Hematopoietic multipotent progenitor cell treated with erythropoietin and hydrocortisone succinate and interleukin-3 and kit ligand, for 15 days (in vitro differentiated cells): ENCODE data around the gene KIAA0586.
"Not testable (repeated sequence)": the region's sequence is repeated elsewhere in the genome, so short reads cannot be mapped to it uniquely, and the experiment has no call there.

Experiments
- DNase-seq: peaks from one replicate; pipeline ENCODE4 v3.0.0-alpha.2; 2015; ENCODE audit warnings: low spot score

Gene KIAA0586

DNA sequence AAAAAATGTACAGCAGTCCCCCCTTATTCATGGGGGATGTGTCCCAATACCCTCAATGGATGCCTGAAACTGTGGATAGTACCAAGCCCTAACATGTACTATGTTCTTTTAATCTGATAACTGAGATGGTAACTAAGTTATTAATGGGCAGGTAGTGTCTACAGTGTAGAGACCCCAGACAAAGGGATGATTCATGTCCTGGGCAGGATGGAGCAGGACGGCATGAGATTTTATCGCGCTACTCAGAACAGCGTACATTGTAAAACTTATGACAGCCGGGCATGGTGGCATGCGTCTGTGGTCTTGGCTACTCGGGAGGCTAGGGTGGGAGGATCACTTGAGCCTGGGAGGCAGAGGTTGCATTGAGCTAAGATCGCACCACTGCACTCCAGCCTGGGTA, 37.1 kb downstream of the KIAA0586 start:
- no peak for DNase-seq

DNA sequence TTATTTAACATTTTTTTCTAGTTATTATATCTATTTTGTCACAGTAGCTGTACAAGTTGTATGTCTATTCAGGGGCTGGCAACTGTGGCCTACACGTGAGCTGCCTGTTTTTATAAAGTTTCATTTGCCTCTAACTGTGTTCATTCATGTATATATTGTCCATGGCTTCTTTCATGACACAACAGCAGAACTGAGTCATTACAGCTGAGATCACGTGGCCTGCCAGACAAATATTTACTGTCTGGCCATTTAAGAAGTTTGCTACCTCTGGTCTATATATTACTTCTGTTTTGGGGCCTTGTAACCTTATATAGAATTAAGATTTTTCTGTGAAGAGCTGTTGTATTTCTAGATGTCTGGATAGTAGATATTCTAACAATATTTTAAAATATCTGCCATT, 37.9 kb downstream of the KIAA0586 start:
- no peak for DNase-seq

DNA sequence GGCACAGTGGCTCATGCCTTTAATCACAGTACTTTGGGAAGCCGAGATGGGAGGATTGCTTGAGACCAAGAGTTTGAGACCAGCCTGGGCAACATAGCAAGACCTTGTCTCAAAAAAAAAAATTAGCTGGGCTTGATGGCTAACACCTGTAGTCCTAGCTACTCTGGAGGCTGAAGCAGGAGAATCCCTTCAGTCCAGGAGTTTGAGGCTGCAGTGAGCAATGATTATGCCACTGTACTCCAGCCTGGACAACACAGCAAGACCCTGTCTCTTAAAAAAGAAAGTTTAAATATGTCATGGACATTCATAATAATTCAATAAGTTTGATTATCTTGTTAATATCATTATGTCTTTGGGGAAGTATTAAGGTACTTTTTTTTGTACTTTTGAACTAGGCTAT, 38.9 kb downstream of the KIAA0586 start:
- no peak for DNase-seq

DNA sequence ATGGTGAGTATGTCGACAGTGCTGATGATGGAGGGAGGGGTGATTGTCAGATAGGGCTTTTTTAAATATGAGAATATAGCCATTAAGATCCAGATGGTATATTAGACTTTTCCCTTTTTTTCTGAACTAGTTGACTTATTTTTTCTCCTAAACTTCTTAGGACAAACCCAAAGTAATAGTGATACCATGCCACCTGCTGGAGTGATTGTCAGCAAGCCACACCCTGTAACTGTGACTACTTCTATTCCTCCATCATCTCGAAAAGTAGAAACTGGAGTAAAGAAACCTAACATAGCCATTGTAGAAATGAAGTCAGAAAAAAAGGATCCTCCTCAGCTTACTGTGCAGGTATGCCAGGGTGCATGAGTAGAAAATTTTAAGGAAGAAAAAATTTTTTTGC, 40.1 kb downstream of the KIAA0586 start:
- no peak for DNase-seq

DNA sequence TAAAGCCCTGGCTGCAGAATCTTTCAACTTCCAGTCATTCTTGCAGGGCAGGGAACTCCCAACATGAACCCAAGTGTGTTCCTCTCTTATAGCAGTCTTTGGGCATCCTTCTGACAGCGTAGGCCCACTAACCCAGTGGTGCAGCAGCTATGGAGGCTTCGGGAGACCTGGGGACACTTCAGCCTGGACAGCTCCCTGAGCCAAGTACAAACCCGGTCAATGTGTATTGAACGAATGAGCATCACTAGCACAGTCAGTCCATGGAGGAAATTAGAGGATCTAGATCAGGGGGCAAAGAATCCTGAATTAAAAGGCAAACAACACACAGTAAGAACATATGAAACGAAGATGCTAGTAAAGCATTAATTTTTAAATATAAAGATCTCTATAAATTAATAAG, 41.8 kb downstream of the KIAA0586 start:
- DNase-seq = no peak

DNA sequence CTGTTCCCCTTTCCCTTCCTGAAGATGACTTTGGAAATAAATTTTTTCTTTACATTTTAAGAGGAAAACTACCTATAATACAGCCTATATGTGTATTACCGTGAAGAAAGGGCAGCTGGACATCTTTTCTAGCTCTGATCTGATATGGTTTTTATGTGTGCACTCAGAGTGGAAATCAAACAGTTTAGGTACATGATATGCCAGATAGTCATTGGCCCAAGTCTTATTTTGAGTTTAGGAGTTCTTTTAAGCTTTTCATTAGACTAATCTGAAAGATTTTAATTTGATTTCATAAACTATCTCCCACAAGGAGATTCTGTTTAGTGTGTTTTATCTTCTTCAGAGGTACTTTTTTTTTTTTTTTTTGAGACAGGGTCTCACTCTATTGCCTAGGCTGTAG, 48.8 kb downstream of the KIAA0586 start:
- DNase-seq = no peak

DNA sequence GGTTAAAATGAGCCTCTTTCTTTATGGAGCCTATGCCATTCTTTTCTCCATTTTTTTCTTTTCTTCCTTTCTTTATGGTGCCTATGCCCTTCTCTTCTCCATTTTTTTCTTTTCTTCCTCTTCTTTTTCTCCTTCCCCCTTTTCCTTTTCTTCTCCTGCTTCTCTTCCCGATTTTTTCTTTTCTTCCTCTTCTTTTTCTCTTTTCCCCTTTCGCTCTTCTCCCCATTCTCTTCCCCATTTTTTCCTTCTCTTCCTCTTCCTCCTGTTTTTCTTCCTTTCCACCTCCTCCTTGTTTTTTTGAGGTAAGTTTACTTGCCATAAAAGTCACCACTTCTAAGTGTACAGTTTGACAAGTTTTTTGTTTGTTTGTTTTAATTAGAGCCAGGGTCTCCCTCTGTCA, 50.1 kb downstream of the KIAA0586 start:
- DNase-seq = no peak

DNA sequence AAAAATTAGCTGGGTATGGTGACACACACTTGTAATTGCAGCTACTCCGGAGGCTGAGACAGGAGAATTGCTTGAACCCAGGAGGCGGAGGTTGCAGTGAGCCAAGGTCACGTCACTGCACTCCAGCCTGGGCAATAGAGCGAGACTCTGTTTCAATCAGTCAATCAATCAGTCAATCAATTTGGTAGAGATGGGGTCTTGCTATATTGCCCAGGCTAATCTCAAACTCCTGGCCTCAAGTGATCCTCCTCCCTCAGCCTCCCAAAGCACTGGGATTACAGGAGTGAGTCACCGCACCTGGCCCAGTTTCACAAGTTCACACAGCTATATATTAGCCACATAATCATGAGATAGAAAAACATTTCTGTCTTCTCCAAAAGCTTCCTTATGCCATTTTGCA, 50.8 kb downstream of the KIAA0586 start:
- not testable (repeated sequence) for DNase-seq

DNA sequence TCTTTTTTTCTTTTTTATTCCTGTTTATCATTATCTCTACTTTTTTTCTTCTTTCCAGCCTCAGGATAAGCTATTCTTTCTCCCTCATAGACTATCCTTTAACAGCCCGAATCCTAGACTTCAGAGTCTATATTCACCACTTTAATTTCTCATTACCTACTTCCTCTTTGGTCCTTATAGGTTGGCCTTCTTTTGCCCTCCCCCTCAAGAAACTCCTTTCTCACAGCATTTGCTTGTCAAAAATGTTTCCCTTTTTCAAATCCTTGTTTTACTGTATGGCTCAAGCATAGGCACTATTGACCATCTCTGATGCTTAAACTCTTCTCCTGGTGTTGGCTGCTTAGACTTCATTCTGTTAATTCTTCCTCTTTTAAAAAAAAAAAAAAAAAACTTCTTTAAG, 52.5 kb downstream of the KIAA0586 start:
- DNase-seq = no peak

DNA sequence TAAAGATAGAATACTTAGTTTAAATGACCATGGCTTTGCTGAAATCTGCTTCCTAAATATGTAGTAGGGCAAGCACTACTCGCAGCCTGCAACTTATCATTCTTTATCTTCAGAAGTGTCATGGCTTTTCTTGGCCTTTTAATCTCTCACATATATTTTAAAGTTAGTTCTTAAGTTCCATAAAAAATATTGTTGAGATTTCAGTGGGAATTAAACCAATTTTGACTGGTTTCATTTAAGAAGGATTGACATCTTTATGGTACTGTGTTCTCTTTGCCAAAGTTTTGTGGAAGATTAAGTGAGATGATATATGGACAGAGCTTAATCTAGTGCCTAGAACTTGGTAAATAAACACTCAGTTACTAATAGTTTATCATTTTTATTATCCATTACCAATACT, 56.7 kb downstream of the KIAA0586 start:
- no peak for DNase-seq

DNA sequence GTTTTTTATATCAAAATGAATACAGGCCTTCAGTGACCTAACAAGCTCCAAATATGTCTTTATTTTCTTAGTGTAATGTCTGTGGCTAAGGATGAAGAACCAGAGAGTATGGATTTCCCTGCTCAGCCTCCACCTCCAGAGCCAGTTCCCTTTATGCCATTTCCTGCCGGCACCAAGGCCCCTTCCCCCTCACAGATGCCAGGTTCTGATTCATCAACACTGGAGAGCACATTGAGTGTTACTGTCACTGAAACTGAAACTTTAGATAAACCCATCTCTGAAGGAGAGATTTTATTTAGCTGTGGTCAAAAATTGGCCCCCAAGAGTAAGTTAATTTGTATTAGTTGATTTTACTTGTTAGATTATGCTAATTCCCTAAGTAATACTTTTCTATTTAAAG, 61.0 kb downstream of the KIAA0586 start:
- no peak for DNase-seq

DNA sequence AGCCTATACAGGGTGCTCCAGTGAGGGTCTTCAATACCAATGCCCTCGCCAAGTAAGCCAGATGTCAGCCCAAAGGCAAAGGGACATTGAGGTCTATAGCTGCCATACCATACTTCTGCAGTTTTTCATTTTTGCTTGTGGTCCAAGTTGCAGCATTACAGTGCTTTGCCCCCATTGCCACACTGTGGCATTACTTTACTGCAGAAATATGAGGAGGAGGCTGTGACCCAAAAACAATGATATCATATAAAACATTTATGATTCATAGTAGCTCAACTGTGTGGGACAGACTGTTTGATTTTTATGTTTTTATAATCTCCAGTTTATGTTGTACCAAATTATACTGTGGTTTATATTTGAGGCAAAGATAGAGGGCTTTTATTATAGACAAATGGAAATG, 64.1 kb downstream of the KIAA0586 start:
- DNase-seq = no peak

DNA sequence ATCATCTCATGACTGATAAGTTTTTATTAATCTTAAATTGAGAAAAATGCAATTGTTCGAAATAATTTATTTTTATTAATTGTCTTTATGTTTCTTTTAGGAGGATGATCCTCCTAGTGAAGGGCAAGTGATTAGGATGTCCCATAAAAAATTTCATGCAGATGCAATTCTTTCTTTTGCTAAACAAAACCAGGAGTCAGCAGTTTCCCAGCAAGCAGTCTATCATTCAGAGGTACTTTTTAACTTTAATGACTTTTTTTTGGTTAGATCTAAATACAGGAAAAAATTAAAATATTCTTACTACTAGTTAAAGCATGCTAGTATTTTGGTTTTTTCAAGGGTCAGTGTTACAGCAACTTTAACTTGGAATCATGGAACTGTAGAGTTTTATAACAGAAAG, 64.5 kb downstream of the KIAA0586 start:
- DNase-seq = no peak

DNA sequence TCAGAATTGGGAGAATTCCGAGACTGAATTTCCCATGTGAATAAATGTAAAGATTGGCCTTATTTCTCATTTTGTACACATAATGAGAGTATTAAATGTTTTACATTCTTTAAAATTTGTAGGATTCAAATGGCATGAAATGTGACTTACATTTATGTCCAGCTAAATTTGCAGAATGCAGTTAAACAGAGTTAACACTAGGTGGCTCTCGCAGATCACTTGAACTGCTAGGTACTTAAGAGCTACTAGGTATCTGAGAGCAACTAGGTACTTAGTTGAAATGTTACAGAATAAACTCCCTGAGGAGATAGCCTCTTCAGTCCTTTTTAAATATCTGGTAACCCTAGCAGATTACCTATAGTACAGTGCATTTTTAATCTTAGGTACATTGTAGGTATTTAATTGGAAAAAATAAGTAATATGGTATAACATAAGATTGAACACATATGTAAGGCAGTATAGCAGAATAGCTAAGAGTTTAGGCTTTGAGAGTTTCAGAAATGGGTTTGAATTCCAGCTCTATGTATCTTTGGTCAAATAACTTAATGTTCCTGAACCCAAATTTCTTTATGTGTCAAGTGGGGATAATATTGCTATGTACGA, 73.8 kb downstream of the KIAA0586 start:
- DNase-seq = peak; percentile 68

DNA sequence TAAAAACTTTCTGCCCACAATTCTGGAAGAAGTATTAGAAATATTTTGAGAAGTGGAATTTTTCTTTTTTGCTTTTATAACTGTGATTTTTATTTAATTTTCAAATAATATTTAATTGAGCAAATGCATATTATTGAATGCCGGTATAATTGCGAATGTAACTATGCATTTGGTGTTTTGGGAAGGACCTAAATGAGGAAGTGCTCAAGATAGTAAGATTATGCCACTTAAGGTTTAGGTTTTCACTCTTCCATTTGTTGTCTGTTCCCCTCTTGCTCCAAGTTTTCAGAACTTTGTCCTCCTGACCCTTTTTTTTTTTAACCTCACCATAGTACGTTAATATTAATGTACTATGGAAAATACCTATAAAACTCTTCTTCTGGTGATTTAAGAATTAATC, 85.8 kb downstream of the KIAA0586 start:
- DNase-seq = no peak

DNA sequence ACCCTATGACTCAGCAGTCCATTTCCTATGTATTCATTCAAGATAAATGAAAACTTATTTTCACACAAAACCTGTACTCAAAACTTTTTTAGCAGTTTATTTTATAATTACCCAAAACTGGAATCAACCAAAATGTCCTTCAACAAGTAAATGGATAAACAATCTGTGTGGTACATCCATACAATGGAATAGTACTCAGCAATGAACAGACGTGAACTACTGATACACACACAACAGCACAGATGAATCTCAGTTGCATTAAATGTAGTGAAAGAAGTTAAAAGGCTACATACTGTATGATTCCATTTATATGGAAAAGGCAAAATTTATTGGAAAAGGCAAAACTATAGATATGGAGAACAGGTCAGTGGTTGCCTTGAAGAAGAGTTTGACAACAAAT, 90.1 kb downstream of the KIAA0586 start:
- DNase-seq = no peak

DNA sequence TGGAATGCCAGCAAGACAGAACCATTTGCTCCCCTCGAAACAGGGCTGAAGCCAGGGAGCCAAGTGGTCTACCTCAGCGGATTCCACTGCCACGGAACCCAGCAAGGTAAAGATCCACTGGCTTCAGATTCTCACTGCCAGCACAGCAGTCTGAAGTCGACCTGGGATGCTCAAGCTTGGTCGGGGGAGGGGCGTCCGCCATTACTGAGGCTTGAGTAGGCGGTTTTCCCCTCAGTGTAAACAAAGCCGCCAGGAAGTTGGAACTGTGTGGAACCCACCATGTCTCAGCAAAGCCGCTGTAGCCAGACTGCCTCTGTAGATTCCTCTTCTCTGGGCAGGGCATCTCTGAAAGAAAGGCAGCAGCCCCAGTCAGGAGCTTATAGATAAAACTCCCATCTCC, 98.2 kb downstream of the KIAA0586 start:
- DNase-seq = not testable (repeated sequence)

DNA sequence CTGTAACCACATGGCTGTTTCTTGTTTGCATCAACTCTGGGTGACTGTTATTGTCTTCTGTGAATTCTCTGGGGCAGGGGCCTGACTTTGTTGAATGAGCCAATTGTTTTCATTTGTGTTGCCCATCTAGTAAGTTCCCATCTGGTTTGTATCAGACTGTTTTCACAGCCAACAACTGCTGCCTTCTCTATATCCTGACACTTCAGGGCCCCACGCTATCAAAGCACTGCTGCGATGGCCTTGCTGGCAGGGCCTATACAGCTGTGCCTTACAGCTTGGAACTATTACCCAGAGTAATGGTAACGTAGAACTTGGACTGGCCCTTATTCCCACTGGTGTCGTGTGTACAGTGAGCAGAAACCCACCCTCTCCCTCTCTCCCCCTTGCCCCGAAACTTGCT, 105.9 kb downstream of the KIAA0586 start:
- no peak for DNase-seq

DNA sequence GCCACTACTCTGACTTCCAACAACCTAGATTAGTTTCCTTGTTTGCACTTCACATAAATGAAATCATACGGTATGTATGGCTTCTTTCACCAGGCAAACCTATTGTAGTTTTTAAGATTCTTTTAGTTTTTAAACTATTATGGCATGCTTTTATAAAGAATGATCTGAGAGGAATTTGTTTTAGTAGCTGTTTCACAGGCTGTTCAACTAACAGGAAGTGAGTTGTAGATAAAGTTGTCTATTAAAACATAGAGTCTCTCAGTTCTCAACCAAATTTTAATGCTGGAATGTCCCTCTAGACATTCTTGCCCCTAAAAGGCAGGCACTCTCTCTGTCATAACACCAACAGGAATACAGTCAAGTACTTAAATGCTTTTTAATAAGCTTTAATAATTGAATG, 107.5 kb downstream of the KIAA0586 start:
- DNase-seq = no peak

DNA sequence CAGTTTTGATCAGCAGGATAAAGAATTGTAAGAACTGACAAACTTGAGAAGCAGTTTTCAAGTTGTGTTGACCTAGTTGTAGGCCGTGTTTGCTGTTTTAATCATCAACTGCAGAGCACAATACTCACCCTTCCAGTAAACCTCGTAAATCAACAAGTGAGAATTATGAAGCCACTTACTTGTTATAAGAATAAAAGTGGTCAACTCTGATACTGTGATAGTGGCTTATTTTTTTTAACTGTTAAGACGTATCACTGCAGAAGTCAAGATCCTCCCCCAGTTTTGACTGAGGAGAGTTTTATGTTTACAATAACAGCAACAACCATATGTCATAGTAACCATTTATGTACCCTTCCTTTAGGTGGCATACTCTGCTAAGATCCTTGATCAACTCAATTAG, 109.5 kb downstream of the KIAA0586 start:
- no peak for DNase-seq

DNA sequence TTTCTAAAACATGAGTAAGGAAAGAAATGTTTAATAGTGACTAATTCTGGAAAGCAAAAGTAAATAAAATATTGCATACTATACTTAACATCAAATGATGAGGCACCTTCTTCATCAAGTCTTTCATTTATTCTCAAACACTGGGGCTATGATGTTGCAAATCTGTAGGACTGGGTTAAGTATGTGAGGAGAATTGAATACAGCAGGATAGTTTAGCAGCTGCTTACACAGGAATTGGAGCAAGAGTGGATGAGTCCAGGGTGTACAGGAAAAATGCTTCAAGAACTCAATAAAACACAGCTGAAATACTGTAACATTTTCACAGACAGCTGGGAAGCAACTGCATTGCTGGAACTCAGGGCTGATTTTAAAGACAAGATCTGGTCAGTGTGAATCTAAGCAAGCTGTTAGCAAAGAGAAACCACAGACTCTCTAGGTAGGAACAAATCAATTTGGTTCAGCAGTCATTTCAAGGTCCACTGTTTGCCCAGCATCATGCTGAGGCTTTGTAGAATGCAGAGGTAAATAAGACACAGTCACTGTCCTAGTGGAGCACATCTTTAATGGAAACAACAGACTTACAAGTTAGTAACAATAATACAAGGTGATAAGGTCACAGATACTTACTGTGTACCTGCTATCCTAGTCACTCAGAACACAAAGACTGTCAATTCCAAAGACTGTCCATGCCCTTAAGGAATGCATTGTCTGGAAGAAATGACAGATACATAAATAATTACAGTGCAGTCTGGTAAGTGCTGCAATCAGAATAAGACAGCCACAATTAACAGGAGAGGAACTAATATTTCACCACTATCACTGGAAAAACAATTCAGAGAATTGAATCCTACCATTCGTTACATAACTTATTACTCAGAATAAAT, 113.5 kb downstream of the KIAA0586 start:
- DNase-seq = no peak

DNA sequence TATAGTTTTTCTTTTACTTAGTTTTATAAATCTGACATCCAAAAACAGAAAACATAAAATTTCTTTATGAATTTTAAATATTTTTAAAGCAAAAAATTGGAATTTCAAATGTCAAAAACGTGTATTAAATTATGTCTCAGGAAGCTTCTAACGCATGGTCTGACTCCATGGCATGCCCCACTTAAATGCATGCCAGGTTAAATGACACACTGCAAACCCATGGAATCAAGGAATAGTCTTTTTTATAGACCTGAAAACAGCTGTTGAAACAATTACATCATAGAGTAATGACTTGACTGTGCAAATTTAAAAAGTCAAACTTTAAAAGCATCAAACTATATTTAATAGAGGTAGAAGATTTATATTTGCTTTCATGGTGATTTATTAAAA, 114.1 kb downstream of the KIAA0586 start:
- DNase-seq = no peak

DNA sequence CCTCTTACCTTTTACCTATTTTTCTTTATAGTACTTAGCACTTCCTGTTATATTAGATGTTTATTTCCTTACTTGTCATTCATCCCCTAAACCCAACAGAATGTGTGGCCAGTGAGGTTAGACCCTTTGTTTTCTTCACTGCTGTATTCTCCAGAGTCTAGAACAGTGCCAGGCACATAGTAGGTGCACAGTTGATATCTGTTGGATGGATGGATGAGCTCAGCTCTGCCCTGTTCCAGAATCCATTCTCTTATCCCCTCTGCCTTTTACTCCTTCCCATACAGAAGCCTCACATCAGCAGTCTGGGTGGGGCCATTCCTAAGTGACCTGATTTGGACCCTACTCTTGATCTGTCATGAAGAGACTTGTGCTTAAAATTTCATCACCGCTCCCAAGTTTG, 115.7 kb downstream of the KIAA0586 start:
- DNase-seq = no peak

DNA sequence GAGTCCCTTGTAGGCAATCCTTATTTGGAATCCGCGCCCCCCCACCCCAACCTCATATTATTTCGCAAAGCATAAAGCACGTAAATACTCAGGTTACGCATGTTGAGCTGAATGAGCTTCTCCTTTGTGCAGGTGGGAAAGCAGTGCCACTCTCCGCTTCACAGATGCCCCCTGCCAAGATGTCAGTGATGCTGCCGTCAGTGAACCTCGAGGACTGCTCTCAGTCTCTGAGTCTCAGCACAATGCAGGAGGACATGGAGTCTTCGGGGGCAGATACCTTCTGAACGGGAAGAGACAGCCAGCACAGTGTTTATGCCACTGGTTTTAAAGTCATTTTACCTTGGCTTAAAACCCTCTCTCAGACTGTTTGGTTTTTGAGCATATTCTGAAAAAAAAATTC, 120.1 kb downstream of the KIAA0586 start:
- DNase-seq = no peak
